GM18505 (cell line): Measurements from ENCODE around the gene TNFRSF14.

Experiments used
- ATAC-seq: cut with Tn5 transposase; IDR thresholded peaks from one replicate; pipeline ENCODE4 v1.9.1; 2021; ENCODE audit not compliant: unreplicated experiment
- POLR2A ChIP-seq: IDR thresholded peaks from 4 replicates; pipeline ENCODE4 v1.6.1; 2011; ENCODE audit warnings: borderline replicate concordance; ENCODE audit not compliant: insufficient read depth, insufficient read length; ENCODE audit errors: extremely low read depth

The TNFRSF14 gene

GRCh38 chr1:2589431-2590232, 33.5 kb downstream of the TNFRSF14 start:
- ATAC-seq: no peak
- TF ChIP-seq POLR2A: no peak

GRCh38 chr1:2590233-2591141, 34.3 kb downstream of the TNFRSF14 start:
- no peak for TF ChIP-seq POLR2A
- ATAC-seq: no peak

DNA sequence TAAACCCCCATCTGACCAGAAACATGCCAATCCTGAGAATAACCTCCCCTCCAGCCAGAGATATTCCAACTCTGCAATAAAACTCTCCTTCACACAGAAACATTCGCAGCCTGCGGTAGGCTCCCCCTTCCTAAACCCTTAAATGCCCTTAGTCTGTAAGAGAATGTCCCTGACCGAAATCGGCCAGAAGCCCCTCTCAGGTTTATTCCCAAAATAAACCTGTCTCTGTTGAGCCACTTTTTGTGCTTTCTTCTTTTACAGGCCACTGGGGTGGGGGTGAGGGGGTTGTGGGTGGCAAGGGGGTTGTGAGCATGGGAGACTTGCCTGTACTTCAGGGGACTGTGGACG, 35.0 kb downstream of the TNFRSF14 start:
- no peak for TF ChIP-seq POLR2A
- ATAC-seq: no peak

DNA sequence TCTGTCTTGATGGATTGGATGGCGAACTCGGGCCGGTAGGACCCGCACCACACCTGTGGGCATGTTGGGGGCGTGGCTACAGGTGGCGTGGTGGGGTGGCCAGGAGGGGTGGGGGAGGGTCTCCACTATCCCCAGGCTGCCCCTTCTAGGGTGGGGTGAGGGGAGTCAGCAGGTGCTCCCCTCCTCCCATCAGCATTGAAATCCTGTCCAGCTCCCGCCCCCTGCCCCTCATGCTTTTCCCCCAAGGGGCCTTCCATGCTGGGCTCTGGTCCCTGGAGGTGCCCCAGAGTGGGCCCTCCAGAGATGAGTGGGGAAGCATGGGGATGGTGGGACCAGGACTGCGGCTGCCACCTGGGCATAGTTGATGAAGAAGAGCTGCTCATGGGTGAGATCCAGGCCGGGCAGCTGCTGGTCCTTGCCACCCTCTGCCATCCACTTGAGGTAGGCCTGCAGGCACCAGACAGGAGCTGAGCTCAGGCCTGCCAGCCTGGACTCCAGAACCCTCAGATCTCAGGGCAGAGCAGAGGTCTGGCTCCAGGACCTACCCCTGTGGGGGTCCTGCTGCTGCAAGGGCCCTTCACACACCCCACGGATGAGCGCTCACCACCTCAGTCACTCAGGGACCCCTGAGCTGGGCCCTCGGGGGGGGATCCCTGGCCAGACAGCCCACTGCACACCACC, 35.5 kb downstream of the TNFRSF14 start:
- ATAC-seq: no peak
- no peak for TF ChIP-seq POLR2A

GRCh38 chr1:2592672-2593071, 36.5 kb downstream of the TNFRSF14 start:
- TF ChIP-seq POLR2A: no peak
- no peak for ATAC-seq

DNA sequence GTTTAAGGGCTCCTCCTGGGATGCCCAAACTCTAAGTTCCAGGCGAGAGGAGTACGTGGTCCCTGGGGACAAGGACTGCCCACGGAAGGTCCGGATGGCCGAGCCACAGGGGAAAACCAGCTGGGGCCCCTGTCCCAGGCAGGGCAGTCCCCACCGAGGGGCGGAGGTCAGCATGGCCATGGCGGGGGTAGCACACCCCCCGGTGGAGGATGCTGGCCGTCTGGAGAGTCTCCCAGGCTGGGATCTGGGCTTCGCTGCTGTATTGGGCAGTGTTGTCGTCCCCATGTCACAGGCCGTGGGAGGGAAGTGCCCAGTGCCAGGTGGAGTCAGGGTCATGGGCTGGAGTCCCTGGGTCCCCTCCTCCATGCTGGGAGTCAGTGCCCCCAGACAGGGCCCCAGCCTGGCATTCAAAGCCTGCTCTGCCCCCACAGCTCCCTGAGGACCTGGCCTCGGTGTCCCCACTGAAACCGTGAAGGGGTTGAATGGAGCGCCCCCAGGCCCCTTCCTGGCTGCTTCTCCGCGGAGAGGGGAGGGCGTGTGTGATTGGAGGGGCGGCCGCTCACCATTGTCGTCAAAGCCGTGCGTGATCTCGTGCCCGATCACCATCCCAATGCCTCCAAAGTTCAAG, 37.2 kb downstream of the TNFRSF14 start:
- no peak for TF ChIP-seq POLR2A
- no peak for ATAC-seq

DNA sequence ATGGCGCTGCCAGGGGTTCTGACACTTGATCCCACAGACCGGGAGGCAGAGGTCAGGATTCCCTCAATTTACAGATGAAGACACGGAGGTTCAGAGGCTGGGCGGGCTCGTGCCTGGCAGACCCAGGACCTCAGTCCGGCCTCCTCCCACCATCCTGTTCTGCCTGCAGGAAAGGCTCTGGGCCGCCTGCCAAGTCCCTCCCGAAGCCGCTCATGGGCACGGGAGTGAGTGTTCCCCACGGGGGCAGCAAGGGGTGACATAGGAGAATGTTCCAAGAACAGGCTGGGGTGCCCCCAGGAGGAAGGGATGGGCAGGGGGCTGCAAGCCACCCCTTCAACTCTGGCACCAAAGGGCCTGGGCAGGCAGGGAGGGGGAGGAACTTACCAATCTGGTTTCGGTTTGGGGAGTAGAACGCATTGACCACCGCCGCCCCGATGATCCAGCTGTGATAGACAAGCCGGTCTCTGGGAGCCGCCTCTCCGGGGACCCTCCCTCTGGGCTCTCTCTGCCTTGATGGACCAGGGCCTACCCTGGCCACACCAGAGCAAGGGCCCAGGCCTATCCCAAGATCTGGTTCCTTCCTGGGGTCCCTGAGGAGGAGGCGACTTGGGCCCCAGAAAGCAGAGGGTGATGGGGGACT, 38.0 kb downstream of the TNFRSF14 start:
- no peak for ATAC-seq
- no peak for TF ChIP-seq POLR2A

DNA sequence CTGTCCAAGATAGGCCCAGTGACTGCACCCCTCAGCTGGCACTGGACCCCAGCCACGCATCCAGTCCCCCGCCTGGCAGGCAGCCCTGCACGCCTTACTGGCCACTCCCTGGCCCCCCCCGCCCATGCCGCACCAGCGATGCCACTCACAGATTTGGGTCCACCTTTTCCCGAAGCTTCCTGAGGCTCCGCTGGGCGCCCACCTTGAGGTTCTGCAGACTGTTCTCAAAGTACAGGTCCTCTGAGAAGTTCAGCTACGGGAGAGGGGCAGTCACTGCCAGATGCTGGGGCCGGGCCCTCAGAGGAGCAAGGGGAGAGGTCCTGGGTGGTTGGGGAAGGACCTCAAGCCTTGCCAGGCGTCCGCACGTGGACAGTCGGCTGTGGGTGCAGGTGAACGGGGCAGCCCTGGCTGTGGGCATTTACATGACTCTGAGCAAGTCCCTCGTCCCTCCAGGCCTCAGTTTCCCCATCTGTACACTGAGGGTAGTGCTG, 38.5 kb downstream of the TNFRSF14 start:
- ATAC-seq: no peak
- TF ChIP-seq POLR2A: no peak

GRCh38 chr1:2595261-2595811, 39.2 kb downstream of the TNFRSF14 start:
- ATAC-seq: no peak

DNA sequence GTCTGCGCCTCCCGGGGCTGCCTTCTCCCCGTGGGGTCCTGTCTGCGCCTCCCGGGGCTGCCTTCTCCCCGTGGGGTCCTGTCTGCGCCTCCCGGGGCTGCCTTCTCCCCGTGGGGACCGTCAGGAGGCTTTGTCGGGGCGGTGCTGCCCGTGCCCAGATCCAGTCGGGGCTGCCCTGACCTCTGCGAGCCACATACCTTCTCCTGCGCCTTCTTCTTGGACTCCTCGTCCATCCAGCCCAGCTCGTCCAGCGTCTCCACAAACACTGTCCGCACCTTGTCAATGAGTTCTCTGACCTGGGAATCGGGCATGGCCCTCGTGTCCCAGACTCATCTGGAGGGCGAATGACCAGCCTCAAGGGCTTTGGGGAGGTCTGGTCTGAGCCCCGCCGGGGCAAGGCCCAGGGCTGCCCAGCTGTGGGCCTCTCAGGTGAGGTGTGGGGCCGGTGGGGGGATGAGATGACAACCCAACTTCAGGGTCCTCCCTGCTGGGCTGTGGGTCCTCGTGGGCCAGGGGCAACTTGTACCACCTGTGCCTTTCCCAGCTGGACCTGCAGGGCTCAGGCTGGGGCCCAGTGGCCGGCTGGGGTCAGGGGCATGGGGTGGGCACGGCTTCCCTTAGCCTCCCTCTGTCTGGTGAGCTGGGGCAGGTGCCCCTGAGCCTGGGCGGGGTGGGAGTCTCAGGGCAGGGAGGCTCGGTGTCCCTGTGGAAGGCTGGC, 39.8 kb downstream of the TNFRSF14 start:
- no peak for ATAC-seq
- no peak for TF ChIP-seq POLR2A

More at GRCh38 chr1:2595261-2595811, 39.2 kb downstream of the TNFRSF14 start:
- TF ChIP-seq POLR2A: no peak

DNA sequence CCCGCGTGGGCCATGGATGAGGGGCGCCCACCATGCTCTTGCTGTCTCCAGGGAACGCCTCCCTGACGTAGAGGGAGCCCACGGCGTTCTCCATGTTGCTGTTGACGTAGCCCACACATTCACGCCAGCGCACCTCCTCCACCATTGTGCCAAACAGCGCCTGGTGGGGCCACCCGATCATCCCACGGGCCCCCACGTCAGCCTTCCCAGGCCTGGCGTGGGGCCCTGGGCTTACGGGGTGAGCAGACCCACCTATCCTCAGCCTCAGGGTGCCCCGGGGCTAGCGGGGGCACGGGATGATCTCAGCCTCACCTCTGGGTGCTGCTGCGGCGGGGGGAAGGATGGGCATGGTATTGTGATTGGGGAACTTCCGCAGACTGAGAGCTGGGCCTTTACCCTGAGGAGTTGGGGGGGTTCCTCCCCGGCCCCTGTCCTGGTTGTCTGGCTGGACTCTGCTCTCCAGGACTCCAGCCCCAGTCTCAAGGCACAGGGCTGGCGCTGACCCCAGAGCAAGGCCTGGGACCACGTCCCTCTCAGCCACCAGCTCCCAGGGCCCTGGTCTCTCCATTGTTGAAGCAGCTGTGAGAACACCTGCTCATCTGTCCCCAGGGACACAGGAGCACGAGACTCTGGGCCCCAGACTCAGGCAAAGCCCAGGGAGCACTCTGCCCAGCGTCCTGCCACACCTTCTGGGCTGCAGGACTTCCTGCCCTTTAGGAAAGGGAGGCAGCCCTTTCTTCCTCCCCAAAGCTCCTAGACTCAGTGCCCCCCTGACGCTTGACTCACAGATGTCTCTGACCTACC, 40.6 kb downstream of the TNFRSF14 start:
- ATAC-seq: no peak
- no peak for TF ChIP-seq POLR2A
